Measurements from ENCODE around the gene PCED1B.

DNA sequence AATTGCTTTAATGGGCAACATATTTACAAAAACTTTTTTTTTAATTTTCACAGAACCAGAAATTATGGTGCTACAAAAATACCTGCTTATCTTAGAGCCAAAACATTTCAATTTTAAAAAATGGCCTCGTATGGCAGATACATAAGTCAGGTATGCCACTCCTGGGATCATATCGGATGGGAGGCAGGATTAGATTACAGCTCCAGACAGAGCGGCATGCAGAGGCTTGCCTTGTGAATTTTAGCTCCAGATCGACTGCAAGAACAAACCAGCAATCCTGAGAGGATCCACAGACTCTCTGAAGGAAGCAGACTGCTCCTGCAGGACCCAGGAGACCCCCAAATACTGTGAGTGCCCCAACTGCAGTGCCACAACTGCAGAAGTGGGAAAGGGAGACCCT lies 169.7 kb downstream of the PCED1B start:
- TF ChIP-seq, protein P1, sequence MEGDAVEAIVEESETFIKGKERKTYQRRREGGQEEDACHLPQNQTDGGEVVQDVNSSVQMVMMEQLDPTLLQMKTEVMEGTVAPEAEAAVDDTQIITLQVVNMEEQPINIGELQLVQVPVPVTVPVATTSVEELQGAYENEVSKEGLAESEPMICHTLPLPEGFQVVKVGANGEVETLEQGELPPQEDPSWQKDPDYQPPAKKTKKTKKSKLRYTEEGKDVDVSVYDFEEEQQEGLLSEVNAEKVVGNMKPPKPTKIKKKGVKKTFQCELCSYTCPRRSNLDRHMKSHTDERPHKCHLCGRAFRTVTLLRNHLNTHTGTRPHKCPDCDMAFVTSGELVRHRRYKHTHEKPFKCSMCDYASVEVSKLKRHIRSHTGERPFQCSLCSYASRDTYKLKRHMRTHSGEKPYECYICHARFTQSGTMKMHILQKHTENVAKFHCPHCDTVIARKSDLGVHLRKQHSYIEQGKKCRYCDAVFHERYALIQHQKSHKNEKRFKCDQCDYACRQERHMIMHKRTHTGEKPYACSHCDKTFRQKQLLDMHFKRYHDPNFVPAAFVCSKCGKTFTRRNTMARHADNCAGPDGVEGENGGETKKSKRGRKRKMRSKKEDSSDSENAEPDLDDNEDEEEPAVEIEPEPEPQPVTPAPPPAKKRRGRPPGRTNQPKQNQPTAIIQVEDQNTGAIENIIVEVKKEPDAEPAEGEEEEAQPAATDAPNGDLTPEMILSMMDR (conservative IDR thresholded peaks at IDR 0.05 in 1 of 2, IDR thresholded peaks at IDR 0.05 in 1 of 2; ENCODE audit: extremely low read depth in 1 of 2, insufficient read depth in 1 of 2, low read depth in 1 of 2, low read length in 2 of 2): no peak
- no peak for TF ChIP-seq EZH2 (IDR thresholded peaks at IDR 0.05; ENCODE audit: borderline replicate concordance, low read length)

All from mammary epithelial cell (primary cell).